RWPE2 (cell line): ENCODE results near the gene FAM72D.
A peak's percentile ranks its signal among the peaks of the same experiment; 100 is the strongest.
"Not testable (repeated sequence)": the region's sequence is repeated elsewhere in the genome, so short reads cannot be mapped to it uniquely, and the experiment has no call there.

Experiments used
- ATAC-seq: fragments of 200-7000 bp; cut with Tn5 transposase; 3 replicates; pipeline ENCODE4 v1.9.1; 2021; ENCODE audit warnings: low read depth
- DNase-seq: peaks from one replicate; pipeline ENCODE4 v3.0.0-alpha.2; 2020; ENCODE audit warnings: low spot score
- H3K27ac ChIP-seq: fragments of 450-650 bp; 2 replicates; pipeline ENCODE4 v1.5.1; 2017; ENCODE audit warnings: mild to moderate bottlenecking; ENCODE audit not compliant: poor library complexity, severe bottlenecking
- H3K27me3 ChIP-seq: fragments of 250-450 bp; sonication (Bioruptor Pico); 2 replicates; pipeline ENCODE4 v1.5.1; 2021; ENCODE audit warnings: mild to moderate bottlenecking, moderate library complexity; ENCODE audit not compliant: insufficient read depth, poor library complexity, severe bottlenecking
- H3K36me3 ChIP-seq: fragments of 250-450 bp; sonication (Bioruptor Pico); 2 replicates; pipeline ENCODE4 v1.5.1; 2020; ENCODE audit warnings: low read depth, mild to moderate bottlenecking, moderate library complexity
- H3K4me1 ChIP-seq: fragments of 250-450 bp; sonication (Bioruptor Pico); 2 replicates; pipeline ENCODE4 v1.5.1; 2021; ENCODE audit warnings: mild to moderate bottlenecking, moderate library complexity; ENCODE audit not compliant: insufficient read depth, poor library complexity, severe bottlenecking
- H3K4me3 ChIP-seq: fragments of 250-450 bp; sonication (Bioruptor Pico); 2 replicates; pipeline ENCODE4 v1.5.1; 2021; ENCODE audit warnings: mild to moderate bottlenecking, moderate library complexity; ENCODE audit not compliant: severe bottlenecking
- H3K9me3 ChIP-seq: fragments of 250-450 bp; sonication (Bioruptor Pico); 2 replicates; pipeline ENCODE4 v1.5.1; 2021; ENCODE audit warnings: mild to moderate bottlenecking, moderate library complexity; ENCODE audit not compliant: severe bottlenecking

Gene FAM72D

DNA sequence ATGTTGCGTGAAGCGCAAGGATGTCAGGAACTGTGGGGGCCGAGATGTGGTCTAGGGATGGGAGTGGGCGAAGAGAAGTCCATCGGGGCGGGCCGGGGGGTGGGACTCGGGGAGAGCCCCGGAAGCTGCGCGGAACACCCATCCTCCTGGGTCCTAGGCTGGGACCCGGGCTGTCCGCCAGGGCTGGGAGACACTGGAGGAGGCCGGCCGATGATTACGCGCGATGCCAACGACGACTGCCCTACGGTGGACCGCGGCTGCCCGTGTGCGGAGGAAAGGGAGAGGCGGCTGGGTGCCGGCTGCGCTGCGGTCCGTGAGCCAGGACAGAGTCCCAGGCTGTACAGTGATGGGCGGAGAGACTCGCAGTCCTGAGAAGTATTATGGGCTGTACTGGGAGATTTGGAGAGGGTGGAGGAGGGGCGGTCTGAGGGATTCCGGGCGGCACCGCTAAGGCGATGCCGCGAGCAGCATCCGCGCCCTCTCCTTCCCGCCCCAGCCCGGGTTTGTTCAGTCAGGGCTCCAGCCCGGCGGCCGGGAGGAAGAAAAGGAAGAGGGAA is 1.0 kb upstream of the FAM72D start:
- DNase-seq: peak; percentile 23
- H3K27ac ChIP-seq, H3K9me3 ChIP-seq, H3K4me1 ChIP-seq, H3K36me3 ChIP-seq, H3K4me3 ChIP-seq, H3K27me3 ChIP-seq: not testable (repeated sequence)
- ATAC-seq: peak; percentile 43

DNA sequence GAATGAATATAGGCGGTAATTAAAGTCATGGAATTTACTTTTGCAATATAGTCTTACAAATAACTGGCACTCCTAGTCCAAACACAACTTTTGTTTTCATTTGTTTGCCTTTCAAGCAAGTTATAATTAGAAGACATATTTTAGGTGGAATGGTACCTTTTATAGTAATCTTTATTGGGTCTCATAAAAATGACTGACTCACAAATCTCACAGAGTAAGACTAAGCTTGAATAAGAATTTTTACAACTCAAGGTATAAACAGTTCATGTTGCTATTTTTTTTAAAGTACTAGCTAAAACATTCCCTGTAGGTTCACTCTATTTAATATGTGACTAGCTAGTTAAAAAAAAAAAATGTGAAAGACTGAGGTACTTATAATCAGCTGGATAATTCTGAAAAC is 6.0 kb downstream of the FAM72D start:
- H3K36me3 ChIP-seq, H3K27ac ChIP-seq, H3K4me1 ChIP-seq, H3K4me3 ChIP-seq, H3K9me3 ChIP-seq, H3K27me3 ChIP-seq, DNase-seq: not testable (repeated sequence)
- ATAC-seq: peak; percentile 49; the same call in 2 of the 3 replicates

DNA sequence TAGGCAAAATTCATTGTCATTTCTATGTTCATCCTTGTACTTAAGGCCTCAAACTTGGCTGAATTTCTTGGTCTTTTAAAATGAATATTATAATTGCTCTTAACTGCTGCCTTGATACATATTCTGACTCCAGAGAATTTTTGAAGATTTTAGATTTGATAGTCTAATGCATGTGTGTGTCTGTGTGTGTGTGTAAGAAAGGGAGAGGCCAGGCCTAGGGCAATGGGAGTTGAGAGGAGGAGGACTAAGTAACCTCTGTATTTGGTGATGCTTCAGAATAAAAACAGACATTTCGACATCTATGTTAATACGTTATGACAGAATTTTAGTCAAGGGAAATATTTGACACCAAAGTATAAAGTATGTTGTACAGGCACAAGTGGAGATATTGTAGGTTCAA is 7.5 kb downstream of the FAM72D start:
- ATAC-seq, H3K36me3 ChIP-seq, H3K27ac ChIP-seq, DNase-seq, H3K4me1 ChIP-seq, H3K27me3 ChIP-seq, H3K4me3 ChIP-seq, H3K9me3 ChIP-seq: not testable (repeated sequence)

DNA sequence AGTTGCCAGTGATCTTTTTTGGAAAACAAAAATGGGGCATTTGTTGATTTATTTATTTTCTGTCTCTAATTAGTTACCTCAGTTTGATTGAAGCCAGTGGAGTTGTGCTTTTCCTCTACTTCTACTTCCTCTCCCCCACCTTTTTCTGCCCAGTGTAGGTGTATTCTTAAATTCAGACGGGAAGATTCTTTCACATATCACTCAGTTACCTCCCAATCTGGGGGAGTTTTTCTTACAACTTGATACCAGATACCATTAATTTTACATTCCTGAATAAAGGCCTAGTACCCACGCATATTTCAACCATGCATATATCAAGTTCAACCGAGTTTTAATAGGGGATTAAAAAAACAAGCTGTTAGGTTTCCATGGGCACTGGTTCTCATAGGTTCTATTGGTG is 15.9 kb downstream of the FAM72D start:
- H3K27me3 ChIP-seq, ATAC-seq, H3K4me3 ChIP-seq, H3K9me3 ChIP-seq, DNase-seq, H3K4me1 ChIP-seq, H3K36me3 ChIP-seq, H3K27ac ChIP-seq: not testable (repeated sequence)

DNA sequence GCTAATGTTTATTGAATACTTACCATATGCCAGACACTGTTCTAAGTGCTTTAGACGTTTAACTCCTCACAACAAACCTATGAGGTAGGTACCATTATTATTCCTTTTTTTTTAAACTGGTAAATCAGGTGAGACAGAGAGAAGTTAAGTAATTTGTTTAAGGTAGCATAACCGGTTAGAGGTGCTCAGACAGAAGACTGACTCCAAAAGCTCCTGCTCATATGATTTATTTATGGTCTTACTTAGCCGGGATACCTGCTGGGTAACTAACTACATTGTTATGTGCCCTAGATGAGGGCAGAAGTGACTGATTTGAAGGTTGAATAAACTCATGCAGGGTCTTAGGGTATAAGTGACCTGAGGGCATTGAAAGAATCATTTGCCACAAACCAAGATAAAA is 16.9 kb downstream of the FAM72D start:
- ATAC-seq, DNase-seq, H3K27me3 ChIP-seq, H3K4me1 ChIP-seq, H3K27ac ChIP-seq, H3K36me3 ChIP-seq, H3K4me3 ChIP-seq, H3K9me3 ChIP-seq: not testable (repeated sequence)

DNA sequence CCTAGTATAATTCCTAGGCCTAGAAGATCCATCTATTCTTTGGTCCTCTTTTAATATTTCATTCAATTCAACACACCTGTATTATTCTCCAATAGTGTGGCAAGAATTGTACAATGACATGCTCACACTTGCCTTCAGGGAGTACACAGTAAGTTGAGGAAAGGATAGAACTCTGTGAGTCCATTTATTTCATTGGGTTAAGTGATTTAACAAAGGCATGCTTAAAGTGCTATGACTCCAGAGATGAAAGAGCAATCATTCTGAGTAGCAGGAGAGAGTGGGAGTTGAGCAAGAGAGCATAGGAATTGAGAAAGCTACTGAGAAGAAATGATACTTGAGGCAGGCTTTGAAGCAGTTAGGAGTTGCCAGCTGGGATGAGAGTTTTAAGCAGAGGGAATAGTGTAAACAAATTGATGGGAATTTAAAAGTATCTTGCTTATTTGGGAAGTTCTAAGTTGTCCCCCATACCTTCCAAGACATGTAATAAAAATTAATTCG is 18.8 kb downstream of the FAM72D start:
- H3K27me3 ChIP-seq, H3K4me3 ChIP-seq, H3K4me1 ChIP-seq, ATAC-seq, H3K27ac ChIP-seq, DNase-seq, H3K36me3 ChIP-seq, H3K9me3 ChIP-seq: not testable (repeated sequence)

DNA sequence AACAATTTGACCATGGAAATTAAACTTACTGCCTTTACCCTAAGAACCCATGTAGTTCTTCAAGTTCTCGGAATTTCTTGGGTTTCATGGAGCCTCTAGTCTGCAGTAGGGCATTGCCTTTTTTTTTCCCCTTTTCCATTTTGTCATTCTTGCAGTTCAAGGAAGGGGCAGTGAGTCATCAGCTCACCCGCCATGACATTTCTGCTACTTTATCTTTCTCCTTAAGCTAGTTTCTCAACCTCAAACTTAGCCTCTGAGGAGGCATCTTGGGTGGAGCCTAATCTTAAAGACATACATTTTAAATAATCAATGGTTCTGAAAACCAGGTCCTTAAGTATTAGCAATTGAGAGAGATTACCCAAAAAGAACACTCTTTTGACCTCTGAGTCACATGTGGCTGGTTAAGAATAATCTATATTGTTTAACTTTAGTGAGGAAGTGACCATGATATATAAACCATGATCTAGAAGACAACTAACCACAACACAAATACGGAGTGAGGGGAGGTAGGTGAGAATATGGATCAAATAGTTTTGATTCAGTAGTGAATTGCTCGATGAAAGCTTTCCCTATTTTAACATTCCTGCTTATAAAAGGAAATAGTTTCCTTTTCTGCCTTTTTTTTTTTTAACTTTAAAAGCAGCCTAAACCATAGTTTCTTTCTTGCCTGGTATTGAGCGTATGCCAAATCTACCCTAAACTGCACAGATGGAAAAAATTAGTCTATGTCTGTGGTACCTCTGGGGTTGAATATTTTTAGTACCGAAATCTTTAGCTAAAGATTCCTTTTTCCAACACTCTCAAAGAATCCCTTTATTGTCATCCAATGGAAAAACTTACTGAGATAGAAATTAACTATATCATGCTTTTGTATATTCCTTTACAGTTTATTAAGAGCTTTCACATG is 20.1 kb downstream of the FAM72D start:
- H3K9me3 ChIP-seq, DNase-seq: not testable (repeated sequence)

DNA sequence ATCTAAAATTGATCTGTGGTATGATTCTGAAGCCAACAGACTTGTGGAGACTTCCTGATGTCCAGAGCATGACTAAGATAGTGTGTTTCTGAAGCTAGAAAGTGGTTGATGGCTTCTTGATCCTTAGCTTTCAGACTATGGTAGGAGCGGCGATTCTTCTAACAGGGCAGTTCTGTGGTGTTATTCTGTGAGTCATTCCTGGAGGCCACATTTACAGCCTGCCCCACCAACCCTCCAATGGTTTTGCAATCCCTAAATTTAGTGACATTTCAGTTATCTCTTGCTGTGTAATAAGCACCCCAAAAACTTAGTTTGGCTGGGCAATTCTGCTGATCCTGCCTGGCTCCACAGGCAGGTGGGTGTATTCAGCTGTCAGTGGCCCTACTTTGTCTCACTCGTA is 24.1 kb downstream of the FAM72D start:
- not testable (repeated sequence) for H3K4me3 ChIP-seq, H3K4me1 ChIP-seq, H3K27me3 ChIP-seq, H3K27ac ChIP-seq, H3K36me3 ChIP-seq, H3K9me3 ChIP-seq, DNase-seq, ATAC-seq

More for the DNA sequence above, 20.1 kb downstream of the FAM72D start:
- ATAC-seq: peak; percentile 63
- H3K4me3 ChIP-seq, H3K36me3 ChIP-seq, H3K27me3 ChIP-seq, H3K27ac ChIP-seq, H3K4me1 ChIP-seq: not testable (repeated sequence)

DNA sequence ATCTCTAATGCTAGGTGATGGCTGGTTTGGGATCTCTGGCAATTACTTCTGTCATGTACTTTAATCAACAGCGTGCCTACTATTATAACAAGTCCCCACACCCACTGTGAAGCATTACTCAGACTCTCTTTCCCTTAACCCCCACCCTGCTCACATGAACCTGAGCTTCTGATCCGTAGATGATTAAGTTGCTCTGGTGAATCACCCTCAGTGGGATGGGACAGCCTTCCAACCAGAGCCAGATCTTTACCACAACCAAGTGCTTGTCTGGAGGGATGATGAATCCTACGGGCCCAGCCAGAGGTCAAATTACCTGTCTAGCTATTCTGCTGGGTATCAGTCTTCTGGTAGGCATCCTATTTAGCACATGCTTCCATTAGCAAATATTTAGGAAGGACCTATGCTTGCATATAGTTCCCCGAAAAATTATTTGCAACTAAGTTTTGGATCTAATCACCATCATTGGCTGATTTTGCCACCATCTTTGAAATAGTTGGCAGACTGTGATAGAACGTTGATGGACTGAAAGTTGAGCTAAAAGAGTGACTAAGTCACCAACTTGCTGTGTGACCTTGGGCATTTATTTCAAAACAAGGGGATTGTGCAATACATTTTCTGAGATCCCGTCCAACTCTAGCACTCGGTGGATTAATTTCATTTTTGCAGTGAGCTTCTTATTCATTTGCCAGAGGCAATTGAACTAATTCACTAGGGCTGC is 26.7 kb downstream of the FAM72D start:
- not testable (repeated sequence) for H3K27ac ChIP-seq, H3K4me3 ChIP-seq, H3K36me3 ChIP-seq, DNase-seq, H3K27me3 ChIP-seq, H3K4me1 ChIP-seq, H3K9me3 ChIP-seq
- peak; percentile 99 for ATAC-seq

DNA sequence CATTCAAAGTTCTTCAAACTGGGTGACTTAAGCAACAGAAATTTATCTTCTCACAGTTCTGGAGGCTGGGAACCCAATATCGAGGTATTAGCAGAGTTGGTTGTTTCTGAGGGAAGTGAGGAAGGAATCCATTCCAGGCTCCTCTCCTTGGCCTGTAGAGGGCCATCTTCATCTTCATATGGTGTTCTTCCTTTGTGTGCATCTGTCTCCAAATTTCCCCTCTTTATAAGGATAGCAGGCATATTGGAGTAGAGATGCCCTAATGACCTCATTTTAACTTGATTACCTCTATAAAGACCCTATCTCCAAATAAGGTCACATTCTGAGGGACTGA is 27.3 kb downstream of the FAM72D start:
- peak; percentile 1; the same call in 1 of the 3 replicates for ATAC-seq

DNA sequence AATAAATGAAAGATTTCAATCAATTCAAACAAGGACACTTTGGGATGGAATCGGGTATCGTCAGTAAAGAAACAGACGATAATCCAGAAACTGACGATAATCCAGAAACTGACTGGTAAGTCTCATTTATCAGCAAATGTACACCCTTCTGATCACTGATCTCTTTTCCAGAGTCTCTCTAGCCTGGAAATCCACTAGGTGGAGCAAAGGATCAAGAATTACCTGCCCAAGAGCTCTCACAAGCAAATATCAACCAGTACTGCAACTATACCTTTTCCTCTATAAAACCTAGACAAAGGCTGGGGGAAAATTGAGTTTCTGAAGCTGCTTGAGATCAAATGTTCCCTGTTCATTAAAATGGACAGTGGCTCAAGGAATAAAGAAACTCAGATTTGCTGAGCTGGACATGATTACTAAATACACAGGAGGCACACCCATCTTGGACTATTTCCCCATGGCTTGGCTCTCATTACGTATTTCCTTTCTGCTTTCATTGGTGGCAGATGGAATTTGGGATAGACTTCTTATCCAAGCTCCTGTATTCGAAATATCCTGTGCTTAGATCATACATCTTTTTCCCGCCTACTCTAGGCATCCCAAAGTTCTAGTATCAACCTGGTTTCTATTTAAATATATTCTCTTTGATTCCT is 28.3 kb downstream of the FAM72D start:
- H3K4me1 ChIP-seq, H3K27me3 ChIP-seq, H3K27ac ChIP-seq, DNase-seq, H3K4me3 ChIP-seq, H3K36me3 ChIP-seq, H3K9me3 ChIP-seq: not testable (repeated sequence)
- ATAC-seq: peak; percentile 32; the same call in 1 of the 3 replicates

More for the DNA sequence above, 27.3 kb downstream of the FAM72D start:
- not testable (repeated sequence) for H3K27ac ChIP-seq, DNase-seq, H3K4me3 ChIP-seq, H3K27me3 ChIP-seq, H3K4me1 ChIP-seq, H3K36me3 ChIP-seq, H3K9me3 ChIP-seq
